Esophagus squamous epithelium (tissue), 5 donors: ENCODE measurements around the gene CD86. TPM values are rescaled to one million over a fixed set of nuclear protein-coding genes. Genes with fewer than 3 reads are reported as not detected.
A peak's percentile ranks its signal among the peaks of the same experiment; 100 is the strongest.

Source experiments
- DNase-seq: peaks from one replicate; lab custom pipeline; 2025; lab: John Stamatoyannopoulos, UW
- H3K27ac ChIP-seq, 4 donors: fragments of 200-600 bp; sonication (generic); one replicate each; pipeline ENCODE4 v1.5.1; 2016 to 2019; ENCODE audit warnings: mild to moderate bottlenecking in 1 of 4
- H3K27me3 ChIP-seq, 4 donors: fragments of 200-600 bp; sonication (generic); 1 replicate in 3 of 4; 2 replicates in 1 of 4; pipeline versions ENCODE4 v1.5.1 to v1.6.0; 2017 to 2021; ENCODE audit warnings: antibody characterized with exemption in 1 of 4
- H3K36me3 ChIP-seq, 3 donors: fragments of 200-600 bp; sonication (generic); one replicate each; pipeline ENCODE4 v1.5.1; 2016 to 2019
- H3K4me1 ChIP-seq, 3 donors: fragments of 200-600 bp; sonication (generic); one replicate each; pipeline ENCODE4 v1.5.1; 2017 to 2019
- H3K4me3 ChIP-seq, 4 donors: fragments of 200-600 bp; sonication (generic); 1 replicate in 3 of 4; 2 replicates in 1 of 4; pipeline ENCODE4 v1.5.1; 2016 to 2019; ENCODE audit warnings: mild to moderate bottlenecking in 2 of 4, moderate library complexity in 1 of 4
- H3K9me3 ChIP-seq, 3 donors: fragments of 200-600 bp; sonication (generic); one replicate each; pipeline ENCODE4 v1.5.1; 2016 to 2019
- POLR2A ChIP-seq, 4 donors: fragments of 450-650 bp; IDR thresholded peaks; one replicate each; pipeline ENCODE4 v1.6.1; 2017; ENCODE audit warnings: antibody characterized with exemption in 4 of 4, mild to moderate bottlenecking in 4 of 4, moderate library complexity in 3 of 4
- WGBS, 2 donors: methylation state at CpG; one replicate each; pipeline ENCODE4 v1.1.5; 2018; 5-methylcytosine and 5-hydroxymethylcytosine counted together
- intact Hi-C: fragments of 100-400 bp; cut with DNase I; formaldehyde crosslinking; loops from one replicate; pipeline ENCODE4 v1.15.0; 2022
- total RNA-seq, 4 donors: library from RNA; depleted of rRNA; stranded (reverse); fragments of >200 nt; gene quantifications; one replicate each; pipeline ENCODE4 v1.1.0, GENCODE V29; 2016
- TF ChIP-seq, protein P1 (sequence below), 6 experiments: fragments of 450-650 bp in 4 of 6; fragments of 200-600 bp in 2 of 6; sonication (generic) in 2 of 6; IDR thresholded peaks; one replicate each; pipeline ENCODE4 v1.5.1; 2016 to 2019; ENCODE audit warnings: antibody characterized with exemption in 6 of 6, mild to moderate bottlenecking in 4 of 6, moderate library complexity in 4 of 6
- donor health status: DM: yes; HTN: yes; CAD: no.

CD86 gene
- total RNA-seq, 4 donors from 2014 or later: 0.42 to 11.1 (median 3.3) TPM

DNA sequence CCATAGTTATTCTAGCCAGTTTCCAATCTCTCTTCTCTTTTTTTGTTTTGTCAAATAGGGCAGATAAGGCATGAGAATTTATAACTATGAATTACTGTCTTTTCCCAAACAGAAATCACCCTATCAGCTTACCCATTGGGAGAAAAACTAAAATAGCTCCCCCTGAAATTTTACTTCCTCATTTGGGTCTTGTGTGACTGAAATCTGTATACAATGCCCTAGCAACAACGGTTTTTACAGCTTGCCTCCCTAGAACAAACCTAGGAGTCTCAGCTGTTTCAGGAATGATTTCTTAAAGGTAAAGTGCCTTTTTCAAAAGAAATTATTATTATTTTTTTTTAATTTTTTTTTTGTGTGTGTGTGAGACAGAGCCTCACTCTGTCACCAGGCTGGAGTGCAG, 56.8 kb downstream of the CD86 start:
- Histone ChIP-seq H3K27me3 (no peaks in the 10 kb centered on the region), H3K27ac (no peak overlapping the region), H3K9me3 (no peaks in the 10 kb centered on the region), H3K4me3 (no peak overlapping the region), H3K36me3 (no peaks in the 10 kb centered on the region), H3K4me1 (no peaks in the 10 kb centered on the region)
- intact Hi-C loops: no loop called here
- WGBS, 2 donors: 41 to 55% methylated on average over 1 of the region's 1 CpG
- no peak for DNase-seq
- TF ChIP-seq, protein P1, sequence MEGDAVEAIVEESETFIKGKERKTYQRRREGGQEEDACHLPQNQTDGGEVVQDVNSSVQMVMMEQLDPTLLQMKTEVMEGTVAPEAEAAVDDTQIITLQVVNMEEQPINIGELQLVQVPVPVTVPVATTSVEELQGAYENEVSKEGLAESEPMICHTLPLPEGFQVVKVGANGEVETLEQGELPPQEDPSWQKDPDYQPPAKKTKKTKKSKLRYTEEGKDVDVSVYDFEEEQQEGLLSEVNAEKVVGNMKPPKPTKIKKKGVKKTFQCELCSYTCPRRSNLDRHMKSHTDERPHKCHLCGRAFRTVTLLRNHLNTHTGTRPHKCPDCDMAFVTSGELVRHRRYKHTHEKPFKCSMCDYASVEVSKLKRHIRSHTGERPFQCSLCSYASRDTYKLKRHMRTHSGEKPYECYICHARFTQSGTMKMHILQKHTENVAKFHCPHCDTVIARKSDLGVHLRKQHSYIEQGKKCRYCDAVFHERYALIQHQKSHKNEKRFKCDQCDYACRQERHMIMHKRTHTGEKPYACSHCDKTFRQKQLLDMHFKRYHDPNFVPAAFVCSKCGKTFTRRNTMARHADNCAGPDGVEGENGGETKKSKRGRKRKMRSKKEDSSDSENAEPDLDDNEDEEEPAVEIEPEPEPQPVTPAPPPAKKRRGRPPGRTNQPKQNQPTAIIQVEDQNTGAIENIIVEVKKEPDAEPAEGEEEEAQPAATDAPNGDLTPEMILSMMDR (IDR thresholded peaks at IDR 0.05): no peak
- TF ChIP-seq POLR2A (IDR thresholded peaks at IDR 0.05): no peak

DNA sequence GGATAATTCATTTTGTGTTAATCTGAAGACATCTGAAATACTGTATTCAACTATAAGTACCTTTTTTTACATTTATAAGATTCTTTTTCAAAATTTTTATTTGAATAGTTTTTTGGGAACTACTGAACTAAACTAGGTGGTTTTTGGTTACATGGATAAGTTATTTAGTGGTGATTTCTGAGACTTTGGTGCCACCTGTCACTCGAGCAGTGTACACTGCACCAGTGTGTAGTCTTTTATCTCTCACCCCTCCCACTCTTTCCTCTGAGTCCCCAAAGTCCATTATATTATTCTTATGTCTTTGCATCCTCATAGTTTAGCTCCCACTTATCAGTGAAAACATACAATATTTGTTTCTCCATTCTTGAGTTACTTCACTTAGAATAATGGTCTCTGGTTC, 57.6 kb downstream of the CD86 start:
- Histone ChIP-seq H3K27me3 (no peaks in the 10 kb centered on the region), H3K4me1 (no peaks in the 10 kb centered on the region), H3K9me3 (no peaks in the 10 kb centered on the region), H3K27ac (no peak overlapping the region), H3K36me3 (no peaks in the 10 kb centered on the region), H3K4me3 (no peak overlapping the region)
- TF ChIP-seq, protein P1 (IDR thresholded peaks at IDR 0.05): no peak
- TF ChIP-seq POLR2A (IDR thresholded peaks at IDR 0.05): no peak
- no peak for DNase-seq
- intact Hi-C loops: no loop called here
- WGBS, 2 donors: 56 to 63% methylated on average over 1 of the region's 1 CpG

DNA sequence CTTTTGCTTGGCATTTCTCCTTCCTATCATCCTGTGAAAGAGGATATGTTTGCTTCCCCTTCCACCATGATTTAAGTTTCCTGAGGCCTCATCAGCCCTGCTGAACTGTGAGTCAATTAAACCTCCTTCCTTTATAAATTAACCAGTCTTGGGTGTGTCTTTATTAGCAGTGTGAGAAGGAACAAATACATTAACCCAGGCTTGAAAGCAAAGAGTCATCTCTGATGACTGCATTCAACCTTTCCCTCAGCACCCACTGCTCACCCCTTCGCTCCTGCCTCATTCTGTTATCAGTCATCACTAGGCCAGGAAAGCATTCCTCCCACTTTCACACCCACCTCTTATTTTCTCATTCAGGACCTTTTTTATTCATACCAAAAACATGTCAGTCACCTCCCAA, 68.7 kb downstream of the CD86 start:
- no peak overlapping the region for H3K27ac ChIP-seq
- no peak for DNase-seq
- no peaks in the 10 kb centered on the region for H3K36me3 ChIP-seq
- 57 to 67% methylated on average over 1 of the region's 1 CpG for WGBS, 2 donors
- H3K27me3 ChIP-seq: no peaks in the 10 kb centered on the region
- intact Hi-C loops: no loop called here
- peaks cover 0 to 8% (median 0%) of the 10 kb centered on the region in 3 donors for H3K9me3 ChIP-seq
- no peak for TF ChIP-seq POLR2A (IDR thresholded peaks at IDR 0.05)
- TF ChIP-seq, protein P1 (IDR thresholded peaks at IDR 0.05): no peak
- H3K4me1 ChIP-seq: no peaks in the 10 kb centered on the region
- H3K4me3 ChIP-seq: no peak overlapping the region

GRCh38 chr3:122132949-122133540, 77.9 kb downstream of the CD86 start:
- Histone ChIP-seq H3K27ac (no peak overlapping the region), H3K4me1 (peaks cover 0 to 9% (median 0%) of the 10 kb centered on the region in 3 donors), H3K36me3 (no peaks in the 10 kb centered on the region), H3K9me3 (no peaks in the 10 kb centered on the region), H3K27me3 (no peaks in the 10 kb centered on the region), H3K4me3 (no peak overlapping the region)
- TF ChIP-seq, protein P1 (IDR thresholded peaks at IDR 0.05): no peak
- TF ChIP-seq POLR2A (IDR thresholded peaks at IDR 0.05): no peak
- intact Hi-C loops: no loop called here
- DNase-seq: no peak
- WGBS, 2 donors: 44 to 58% methylated on average over 7 of the region's 7 CpGs

DNA sequence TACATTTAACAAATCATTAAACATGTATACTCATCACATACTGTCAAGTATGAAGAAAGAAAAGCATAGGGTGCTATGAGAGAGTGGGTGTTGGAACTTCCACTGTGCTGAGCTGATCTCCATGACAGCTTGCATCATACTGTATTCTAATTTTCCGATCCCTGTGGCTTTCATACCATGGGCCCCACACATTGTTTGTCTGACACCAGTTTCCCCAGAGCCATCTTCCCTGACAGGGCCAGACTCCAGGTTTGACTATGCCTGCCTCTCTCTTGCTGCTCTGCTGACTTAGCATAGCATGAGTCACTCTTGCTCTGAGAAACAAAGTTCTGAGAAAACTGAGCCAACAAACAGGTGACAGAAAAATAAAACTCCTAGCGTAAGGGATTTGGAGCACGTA, 91.3 kb downstream of the CD86 start:
- WGBS, 2 donors: 33 to 53% methylated on average over 3 of the region's 3 CpGs
- peaks cover 0 to 15% (median 0%) of the 10 kb centered on the region in 3 donors for H3K4me1 ChIP-seq
- H3K36me3 ChIP-seq: no peaks in the 10 kb centered on the region
- H3K4me3 ChIP-seq: no peak overlapping the region
- DNase-seq: no peak
- TF ChIP-seq POLR2A (IDR thresholded peaks at IDR 0.05): no peak
- TF ChIP-seq, protein P1 (IDR thresholded peaks at IDR 0.05): no peak
- peaks cover 0 to 14% (median 4%) of the 10 kb centered on the region in 3 donors for H3K9me3 ChIP-seq
- peak overlapping the region in 1 of 4 donors; percentile 16 for H3K27ac ChIP-seq
- H3K27me3 ChIP-seq: no peaks in the 10 kb centered on the region
- intact Hi-C loops: no loop called here
